Measurements from ENCODE around the gene AHNAK.

AHNAK gene

DNA sequence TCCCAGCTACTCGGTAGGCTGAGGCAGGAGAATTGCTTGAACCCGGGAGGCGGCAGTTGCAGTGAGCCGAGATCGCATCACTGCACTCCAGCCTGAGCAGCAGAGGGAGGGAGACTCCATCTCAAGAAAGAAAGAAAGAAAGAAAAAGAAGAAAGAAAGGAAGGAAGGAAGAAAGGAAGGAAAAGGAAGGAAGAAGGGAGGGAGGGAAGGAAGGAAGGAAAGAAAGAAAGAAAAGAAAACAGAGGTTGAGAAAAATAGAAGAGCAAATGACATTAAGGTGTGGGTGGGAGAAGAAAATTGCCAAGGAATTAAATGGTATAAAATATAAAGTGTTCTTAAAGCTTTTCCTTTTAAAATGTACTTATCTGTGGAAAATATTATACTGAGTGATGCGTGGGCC is 49.9 kb downstream of the AHNAK start:
- H3K27me3 ChIP-seq (ENCODE audit: control insufficient read depth, insufficient read depth, low read length): no peaks in the 10 kb centered on the region
- H3K36me3 ChIP-seq (ENCODE audit: control insufficient read depth, low read depth, low read length): no peaks in the 10 kb centered on the region
- no peak overlapping the region for H3K27ac ChIP-seq (ENCODE audit: low read length)
- no peak overlapping the region for H3K4me3 ChIP-seq (ENCODE audit: low read length)
- H3K4me1 ChIP-seq (ENCODE audit: control insufficient read depth, low read depth, low read length): peaks cover 5% of the 10 kb centered on the region
- H3K9me3 ChIP-seq (ENCODE audit: control insufficient read depth, low read depth, low read length): no peaks in the 10 kb centered on the region
- no peak overlapping the region for H3K9ac ChIP-seq (ENCODE audit: low read length)

DNA sequence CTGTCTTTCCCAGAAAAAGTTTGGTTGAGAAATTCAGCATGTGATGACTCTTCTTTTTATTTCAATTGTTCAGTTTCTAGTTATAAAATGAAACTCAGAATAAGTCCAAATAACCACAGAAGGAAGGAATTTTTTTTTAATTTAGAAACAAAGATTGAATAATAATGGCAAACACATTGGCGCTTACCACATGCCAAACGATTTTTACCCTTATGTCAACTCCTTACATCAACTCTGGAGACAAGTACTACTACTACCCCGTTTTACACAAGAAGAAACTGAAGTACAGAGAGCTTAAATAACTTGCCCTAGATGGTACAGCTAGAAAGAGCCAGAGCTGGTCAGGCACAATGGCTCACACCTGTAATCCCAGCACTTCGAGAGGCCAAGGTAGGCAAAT is 52.4 kb downstream of the AHNAK start:
- Histone ChIP-seq H3K4me1 (ENCODE audit: control insufficient read depth, low read depth, low read length) (no peaks in the 10 kb centered on the region), H3K27me3 (ENCODE audit: control insufficient read depth, insufficient read depth, low read length) (no peaks in the 10 kb centered on the region), H3K9ac (ENCODE audit: low read length) (no peak overlapping the region), H3K27ac (ENCODE audit: low read length) (no peak overlapping the region), H3K36me3 (ENCODE audit: control insufficient read depth, low read depth, low read length) (no peaks in the 10 kb centered on the region), H3K4me3 (ENCODE audit: low read length) (no peak overlapping the region), H3K9me3 (ENCODE audit: control insufficient read depth, low read depth, low read length) (no peaks in the 10 kb centered on the region)

DNA sequence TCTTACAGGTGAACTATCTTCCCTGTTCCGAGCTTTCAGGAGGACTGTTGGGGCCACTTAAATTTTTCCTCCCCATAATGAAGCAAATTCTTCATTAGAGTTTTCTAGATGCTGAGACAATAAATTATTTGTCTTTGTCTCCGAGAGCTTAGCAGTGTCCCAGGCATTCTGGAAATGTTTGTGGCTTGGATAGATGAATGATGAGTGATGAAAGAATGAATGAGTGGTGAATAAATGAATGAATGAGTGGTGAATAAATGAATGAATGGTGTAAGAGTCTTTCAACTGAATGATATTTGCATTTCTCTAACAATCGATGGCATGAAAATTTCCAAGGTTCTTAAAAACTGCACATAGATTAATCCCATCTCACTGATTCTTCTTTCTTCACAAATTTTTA is 52.8 kb downstream of the AHNAK start:
- no peaks in the 10 kb centered on the region for H3K36me3 ChIP-seq (ENCODE audit: control insufficient read depth, low read depth, low read length)
- H3K9ac ChIP-seq (ENCODE audit: low read length): no peak overlapping the region
- no peaks in the 10 kb centered on the region for H3K9me3 ChIP-seq (ENCODE audit: control insufficient read depth, low read depth, low read length)
- no peak overlapping the region for H3K4me3 ChIP-seq (ENCODE audit: low read length)
- no peak overlapping the region for H3K27ac ChIP-seq (ENCODE audit: low read length)
- no peaks in the 10 kb centered on the region for H3K4me1 ChIP-seq (ENCODE audit: control insufficient read depth, low read depth, low read length)
- no peaks in the 10 kb centered on the region for H3K27me3 ChIP-seq (ENCODE audit: control insufficient read depth, insufficient read depth, low read length)

DNA sequence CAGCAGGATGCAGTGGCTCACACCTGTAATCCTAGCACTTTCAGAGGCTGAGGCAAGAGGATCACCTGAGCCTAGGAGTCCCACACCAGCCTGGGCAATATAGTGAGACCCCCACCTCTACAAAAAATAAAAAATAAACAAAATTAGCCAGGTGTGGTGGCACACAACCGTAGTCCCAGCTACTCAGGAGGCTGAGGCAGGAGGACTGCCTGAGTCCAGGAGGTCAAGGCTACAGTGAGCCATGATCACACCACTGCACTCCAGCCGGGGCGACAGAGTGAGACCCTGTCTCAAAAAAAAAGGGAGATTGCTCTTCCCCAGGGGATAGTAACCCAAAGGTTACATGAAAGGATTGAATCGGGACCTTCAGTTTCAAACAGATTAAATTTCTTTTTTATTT is 54.0 kb downstream of the AHNAK start:
- no peaks in the 10 kb centered on the region for H3K27me3 ChIP-seq (ENCODE audit: control insufficient read depth, insufficient read depth, low read length)
- H3K4me1 ChIP-seq (ENCODE audit: control insufficient read depth, low read depth, low read length): no peaks in the 10 kb centered on the region
- H3K9me3 ChIP-seq (ENCODE audit: control insufficient read depth, low read depth, low read length): no peaks in the 10 kb centered on the region
- H3K36me3 ChIP-seq (ENCODE audit: control insufficient read depth, low read depth, low read length): no peaks in the 10 kb centered on the region
- no peak overlapping the region for H3K27ac ChIP-seq (ENCODE audit: low read length)
- H3K4me3 ChIP-seq (ENCODE audit: low read length): no peak overlapping the region
- no peak overlapping the region for H3K9ac ChIP-seq (ENCODE audit: low read length)

DNA sequence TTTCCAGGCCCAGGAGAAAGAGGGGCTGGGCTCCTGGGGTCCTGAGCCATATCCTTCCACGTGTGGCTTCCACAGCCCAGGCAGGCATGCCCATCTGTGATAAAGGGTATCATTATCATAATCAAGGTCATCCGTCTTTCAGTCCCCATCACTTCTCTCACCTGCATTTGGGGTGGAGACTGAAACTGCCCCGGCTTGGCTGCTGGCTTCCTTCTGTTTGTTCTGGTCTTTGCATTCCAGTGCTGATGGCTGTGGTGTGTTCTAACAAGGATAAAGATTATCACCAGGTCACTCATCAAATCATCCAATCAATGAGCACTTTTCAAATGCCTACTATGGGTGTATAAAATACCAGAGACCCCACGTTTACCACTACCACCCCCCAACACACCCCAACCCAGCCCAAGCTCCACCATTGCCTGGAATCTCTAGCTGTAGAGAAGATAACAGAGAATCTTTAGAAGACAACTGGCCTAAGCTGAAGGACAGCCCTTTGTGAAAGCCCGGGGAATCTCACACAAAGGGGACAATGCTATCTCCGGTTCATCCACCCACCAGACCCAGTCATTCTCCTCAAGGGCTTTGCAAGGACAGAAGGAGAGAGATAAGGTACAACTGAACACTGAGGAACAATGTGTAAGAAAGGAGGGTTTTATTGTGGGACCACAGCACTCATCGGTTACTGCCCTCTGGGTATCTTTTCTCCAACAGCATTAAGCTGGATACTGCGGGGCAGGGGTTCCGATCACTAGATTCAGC is 54.9 kb downstream of the AHNAK start:
- H3K9me3 ChIP-seq (ENCODE audit: control insufficient read depth, low read depth, low read length): no peaks in the 10 kb centered on the region
- H3K27me3 ChIP-seq (ENCODE audit: control insufficient read depth, insufficient read depth, low read length): no peaks in the 10 kb centered on the region
- H3K4me3 ChIP-seq (ENCODE audit: low read length): no peak overlapping the region
- H3K36me3 ChIP-seq (ENCODE audit: control insufficient read depth, low read depth, low read length): no peaks in the 10 kb centered on the region
- no peaks in the 10 kb centered on the region for H3K4me1 ChIP-seq (ENCODE audit: control insufficient read depth, low read depth, low read length)
- H3K27ac ChIP-seq (ENCODE audit: low read length): no peak overlapping the region
- H3K9ac ChIP-seq (ENCODE audit: low read length): no peak overlapping the region

DNA sequence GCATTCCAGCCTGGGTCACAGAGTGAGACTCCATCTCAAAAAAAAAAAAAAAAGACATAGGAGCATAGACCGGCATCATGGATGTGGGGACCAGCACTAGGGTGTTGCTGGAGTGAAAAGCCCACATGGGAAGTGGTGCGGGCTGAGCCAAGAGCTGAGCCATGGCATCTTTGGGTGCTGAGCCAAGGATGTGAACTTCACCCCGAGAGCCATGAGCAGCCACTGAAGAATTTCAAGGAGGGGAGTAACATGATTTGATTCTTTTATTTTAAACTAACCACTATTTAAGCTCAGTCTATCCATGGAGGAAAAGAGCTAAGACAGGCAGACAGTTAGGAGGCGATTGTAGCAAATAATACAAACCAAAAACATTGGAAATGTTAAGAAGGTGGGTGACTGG is 57.4 kb downstream of the AHNAK start:
- no peak overlapping the region for H3K27ac ChIP-seq (ENCODE audit: low read length)
- no peaks in the 10 kb centered on the region for H3K36me3 ChIP-seq (ENCODE audit: control insufficient read depth, low read depth, low read length)

DNA sequence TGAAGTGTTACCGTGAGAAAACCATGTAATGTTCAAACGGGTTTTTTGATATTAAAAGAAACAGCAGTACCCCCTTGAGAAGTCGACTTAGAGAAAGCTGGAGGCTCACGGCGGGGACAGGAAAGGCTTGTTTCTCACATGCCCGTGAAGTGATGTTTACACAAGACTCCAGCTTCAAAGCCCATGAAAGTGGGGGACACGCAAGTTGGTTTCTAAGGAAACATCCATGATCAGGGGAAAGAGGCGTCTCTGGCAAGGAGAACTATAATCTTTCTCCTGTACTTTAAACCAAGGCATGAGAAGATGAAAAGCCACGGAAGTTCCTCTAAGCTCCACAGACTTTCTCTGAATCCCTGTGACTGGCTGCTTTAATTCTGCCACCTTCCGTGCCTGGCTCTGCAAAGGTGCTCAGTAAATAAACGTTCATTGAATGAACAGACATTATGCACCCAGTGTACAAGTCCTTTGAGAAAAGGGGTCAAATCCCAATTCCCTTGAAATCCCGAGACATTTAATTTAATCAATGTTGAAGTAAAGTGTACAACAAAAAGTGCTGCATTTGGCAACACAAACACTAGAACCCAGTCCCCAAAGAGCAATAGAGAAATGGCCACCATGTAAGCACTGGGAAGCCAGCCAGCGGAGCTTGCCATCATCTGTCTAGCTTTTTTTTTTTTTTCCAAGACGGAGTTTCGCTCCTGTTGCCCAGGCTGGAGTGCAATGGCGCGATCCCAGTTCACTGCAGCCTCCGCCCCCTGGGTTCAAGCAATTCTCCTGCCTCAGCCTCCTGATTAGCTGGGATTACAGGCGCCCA is 58.7 kb downstream of the AHNAK start:
- H3K27me3 ChIP-seq (ENCODE audit: control insufficient read depth, insufficient read depth, low read length): no peaks in the 10 kb centered on the region
- H3K36me3 ChIP-seq (ENCODE audit: control insufficient read depth, low read depth, low read length): no peaks in the 10 kb centered on the region
- no peak overlapping the region for H3K9ac ChIP-seq (ENCODE audit: low read length)
- no peaks in the 10 kb centered on the region for H3K9me3 ChIP-seq (ENCODE audit: control insufficient read depth, low read depth, low read length)
- H3K4me1 ChIP-seq (ENCODE audit: control insufficient read depth, low read depth, low read length): no peaks in the 10 kb centered on the region
- no peak overlapping the region for H3K4me3 ChIP-seq (ENCODE audit: low read length)
- H3K27ac ChIP-seq (ENCODE audit: low read length): no peak overlapping the region

More for the DNA sequence above, 57.4 kb downstream of the AHNAK start:
- H3K4me1 ChIP-seq (ENCODE audit: control insufficient read depth, low read depth, low read length): no peaks in the 10 kb centered on the region
- no peak overlapping the region for H3K4me3 ChIP-seq (ENCODE audit: low read length)
- no peak overlapping the region for H3K9ac ChIP-seq (ENCODE audit: low read length)
- no peaks in the 10 kb centered on the region for H3K9me3 ChIP-seq (ENCODE audit: control insufficient read depth, low read depth, low read length)
- H3K27me3 ChIP-seq (ENCODE audit: control insufficient read depth, insufficient read depth, low read length): no peaks in the 10 kb centered on the region

DNA sequence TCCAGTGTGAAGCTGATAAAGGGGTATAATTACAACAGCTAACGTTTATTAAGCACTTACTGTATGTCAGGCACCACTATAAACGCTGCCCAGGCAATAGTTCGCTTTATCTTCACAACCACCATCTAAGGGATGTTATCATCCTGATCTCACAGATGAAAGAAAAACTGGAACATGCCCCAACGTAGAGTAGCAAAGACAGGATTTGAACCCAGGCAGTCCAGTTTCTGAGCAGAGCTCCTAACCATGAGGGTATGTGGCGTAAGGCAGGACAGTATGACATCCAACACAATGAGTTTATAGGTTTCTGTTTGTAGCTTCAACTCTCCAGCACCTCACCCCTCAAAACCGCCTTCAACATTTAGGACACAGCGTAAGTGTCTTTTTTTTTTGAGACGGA is 59.5 kb downstream of the AHNAK start:
- no peak overlapping the region for H3K4me3 ChIP-seq (ENCODE audit: low read length)
- H3K27ac ChIP-seq (ENCODE audit: low read length): no peak overlapping the region
- no peaks in the 10 kb centered on the region for H3K4me1 ChIP-seq (ENCODE audit: control insufficient read depth, low read depth, low read length)
- no peaks in the 10 kb centered on the region for H3K9me3 ChIP-seq (ENCODE audit: control insufficient read depth, low read depth, low read length)
- H3K9ac ChIP-seq (ENCODE audit: low read length): no peak overlapping the region
- no peaks in the 10 kb centered on the region for H3K27me3 ChIP-seq (ENCODE audit: control insufficient read depth, insufficient read depth, low read length)
- no peaks in the 10 kb centered on the region for H3K36me3 ChIP-seq (ENCODE audit: control insufficient read depth, low read depth, low read length)

DNA sequence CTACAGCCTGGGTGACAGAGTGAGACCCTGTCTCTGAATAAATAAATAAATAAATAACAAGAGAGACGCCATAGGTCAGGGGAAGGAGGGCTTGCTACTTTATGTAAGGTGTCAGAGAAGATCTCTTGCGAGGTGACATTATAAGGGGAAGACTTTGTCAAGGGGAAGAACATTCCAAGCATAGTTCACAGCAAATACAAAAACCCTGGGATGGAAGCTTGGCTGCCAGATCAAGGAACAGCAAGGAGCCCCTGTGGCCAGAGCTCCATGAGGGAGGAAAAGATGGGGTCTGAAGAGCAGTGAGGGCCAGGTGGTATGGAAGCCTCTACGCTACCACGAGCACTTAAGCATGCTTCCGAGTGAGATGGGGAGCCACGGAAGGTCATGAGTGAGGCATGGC is 62.3 kb downstream of the AHNAK start:
- Histone ChIP-seq H3K27ac (ENCODE audit: low read length) (no peak overlapping the region), H3K9me3 (ENCODE audit: control insufficient read depth, low read depth, low read length) (no peaks in the 10 kb centered on the region), H3K27me3 (ENCODE audit: control insufficient read depth, insufficient read depth, low read length) (no peaks in the 10 kb centered on the region), H3K4me3 (ENCODE audit: low read length) (no peak overlapping the region), H3K36me3 (ENCODE audit: control insufficient read depth, low read depth, low read length) (no peaks in the 10 kb centered on the region), H3K9ac (ENCODE audit: low read length) (no peak overlapping the region), H3K4me1 (ENCODE audit: control insufficient read depth, low read depth, low read length) (no peaks in the 10 kb centered on the region)

DNA sequence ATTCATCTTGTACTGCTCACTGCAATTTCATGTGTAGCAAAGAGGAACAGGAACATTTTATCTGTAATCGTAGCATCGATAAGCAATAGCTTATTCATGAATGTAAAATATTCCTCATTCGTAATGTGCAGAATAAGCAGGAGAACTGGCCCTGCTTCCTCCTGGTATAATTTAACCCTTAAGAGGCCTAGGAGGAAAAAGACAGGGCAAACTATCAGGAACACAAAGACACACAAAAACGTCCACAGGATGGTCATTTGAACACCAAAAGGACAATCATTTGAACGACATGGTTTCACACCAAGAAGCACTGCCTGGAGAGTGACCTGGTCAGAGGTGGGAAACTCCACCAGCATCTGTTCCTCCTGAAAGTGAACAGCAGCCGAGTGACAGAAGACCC is 63.9 kb downstream of the AHNAK start:
- Histone ChIP-seq H3K27ac (ENCODE audit: low read length) (no peak overlapping the region), H3K9ac (ENCODE audit: low read length) (no peak overlapping the region), H3K27me3 (ENCODE audit: control insufficient read depth, insufficient read depth, low read length) (no peaks in the 10 kb centered on the region), H3K4me1 (ENCODE audit: control insufficient read depth, low read depth, low read length) (no peaks in the 10 kb centered on the region), H3K9me3 (ENCODE audit: control insufficient read depth, low read depth, low read length) (no peaks in the 10 kb centered on the region), H3K36me3 (ENCODE audit: control insufficient read depth, low read depth, low read length) (no peaks in the 10 kb centered on the region), H3K4me3 (ENCODE audit: low read length) (no peak overlapping the region)

DNA sequence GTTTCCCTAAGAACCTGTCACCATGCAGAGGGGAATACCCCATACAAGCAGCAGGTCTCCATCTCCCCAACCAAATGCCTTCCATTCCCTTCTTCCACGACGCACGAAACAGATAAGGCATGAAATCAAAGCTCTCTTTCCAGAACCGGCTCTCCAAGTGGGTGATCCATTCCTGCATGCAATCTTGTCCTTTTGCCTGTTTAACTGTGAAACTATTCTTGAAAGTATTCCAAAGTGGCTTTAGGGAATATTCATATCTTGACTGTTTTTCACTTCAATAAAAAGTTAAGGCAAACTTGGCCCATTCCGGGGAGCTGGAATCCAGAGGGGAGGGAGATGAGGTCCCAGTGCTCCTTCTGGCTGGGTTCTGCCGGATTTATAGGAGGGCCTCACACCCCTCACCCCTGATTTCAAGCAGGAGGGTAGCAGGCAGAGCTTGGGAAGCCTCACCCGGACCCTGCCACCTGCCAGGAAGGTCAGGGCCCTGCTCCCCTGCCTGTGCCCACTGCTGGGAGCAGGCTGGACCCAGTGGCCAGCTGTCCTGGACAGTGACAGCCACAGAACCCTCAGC is 66.9 kb downstream of the AHNAK start:
- Histone ChIP-seq H3K4me1 (ENCODE audit: control insufficient read depth, low read depth, low read length) (no peaks in the 10 kb centered on the region), H3K9me3 (ENCODE audit: control insufficient read depth, low read depth, low read length) (no peaks in the 10 kb centered on the region), H3K9ac (ENCODE audit: low read length) (no peak overlapping the region), H3K36me3 (ENCODE audit: control insufficient read depth, low read depth, low read length) (no peaks in the 10 kb centered on the region), H3K27ac (ENCODE audit: low read length) (no peak overlapping the region), H3K27me3 (ENCODE audit: control insufficient read depth, insufficient read depth, low read length) (no peaks in the 10 kb centered on the region), H3K4me3 (ENCODE audit: low read length) (no peak overlapping the region)

All from iPS-18a (cell line).